ENCODE results near the gene STARD5.

DNA sequence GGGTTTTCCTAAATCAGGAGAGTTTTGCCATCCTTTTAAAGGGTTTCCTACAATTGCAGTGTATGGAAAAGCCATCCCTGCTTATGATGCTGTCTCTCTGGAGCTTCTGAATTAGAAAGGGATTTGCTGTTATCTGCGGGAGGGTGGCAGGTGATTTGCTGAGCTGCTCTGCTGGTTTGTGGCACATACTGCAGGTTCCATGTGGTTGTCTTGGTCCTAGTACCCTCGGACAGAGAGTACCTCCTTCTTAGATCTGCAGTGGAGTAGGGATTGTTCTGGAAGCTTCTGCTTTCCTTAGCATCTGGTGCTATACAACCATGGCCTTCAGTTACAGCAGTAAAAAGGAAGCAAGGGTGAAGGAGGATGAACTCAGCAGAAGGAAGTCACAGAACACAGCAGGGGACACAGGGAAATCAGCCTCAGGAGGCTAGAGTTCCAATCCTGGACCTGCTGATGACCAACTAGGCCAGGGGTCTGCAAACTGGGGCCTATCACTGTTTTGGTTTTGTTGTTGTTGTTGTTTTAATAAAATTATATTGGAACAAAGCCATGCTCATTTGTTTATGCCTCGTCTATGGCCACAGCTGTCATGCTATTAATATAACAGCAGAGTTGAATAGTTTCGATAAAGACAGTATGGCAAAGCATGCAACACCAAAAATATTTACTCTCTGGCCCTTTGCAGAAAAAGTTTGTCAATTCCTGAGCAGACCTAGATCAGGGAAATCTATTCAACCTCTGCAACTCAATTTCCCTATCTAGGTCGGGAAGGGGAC lies 39.5 kb downstream of the STARD5 start:
- TF ChIP-seq, protein P1, sequence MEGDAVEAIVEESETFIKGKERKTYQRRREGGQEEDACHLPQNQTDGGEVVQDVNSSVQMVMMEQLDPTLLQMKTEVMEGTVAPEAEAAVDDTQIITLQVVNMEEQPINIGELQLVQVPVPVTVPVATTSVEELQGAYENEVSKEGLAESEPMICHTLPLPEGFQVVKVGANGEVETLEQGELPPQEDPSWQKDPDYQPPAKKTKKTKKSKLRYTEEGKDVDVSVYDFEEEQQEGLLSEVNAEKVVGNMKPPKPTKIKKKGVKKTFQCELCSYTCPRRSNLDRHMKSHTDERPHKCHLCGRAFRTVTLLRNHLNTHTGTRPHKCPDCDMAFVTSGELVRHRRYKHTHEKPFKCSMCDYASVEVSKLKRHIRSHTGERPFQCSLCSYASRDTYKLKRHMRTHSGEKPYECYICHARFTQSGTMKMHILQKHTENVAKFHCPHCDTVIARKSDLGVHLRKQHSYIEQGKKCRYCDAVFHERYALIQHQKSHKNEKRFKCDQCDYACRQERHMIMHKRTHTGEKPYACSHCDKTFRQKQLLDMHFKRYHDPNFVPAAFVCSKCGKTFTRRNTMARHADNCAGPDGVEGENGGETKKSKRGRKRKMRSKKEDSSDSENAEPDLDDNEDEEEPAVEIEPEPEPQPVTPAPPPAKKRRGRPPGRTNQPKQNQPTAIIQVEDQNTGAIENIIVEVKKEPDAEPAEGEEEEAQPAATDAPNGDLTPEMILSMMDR (IDR thresholded peaks at IDR 0.05; ENCODE audit: insufficient read depth, low read length), result no peak
- TF ChIP-seq GABPA (IDR thresholded peaks at IDR 0.05; ENCODE audit: low read depth), result no peak
- TF ChIP-seq, protein P2, sequence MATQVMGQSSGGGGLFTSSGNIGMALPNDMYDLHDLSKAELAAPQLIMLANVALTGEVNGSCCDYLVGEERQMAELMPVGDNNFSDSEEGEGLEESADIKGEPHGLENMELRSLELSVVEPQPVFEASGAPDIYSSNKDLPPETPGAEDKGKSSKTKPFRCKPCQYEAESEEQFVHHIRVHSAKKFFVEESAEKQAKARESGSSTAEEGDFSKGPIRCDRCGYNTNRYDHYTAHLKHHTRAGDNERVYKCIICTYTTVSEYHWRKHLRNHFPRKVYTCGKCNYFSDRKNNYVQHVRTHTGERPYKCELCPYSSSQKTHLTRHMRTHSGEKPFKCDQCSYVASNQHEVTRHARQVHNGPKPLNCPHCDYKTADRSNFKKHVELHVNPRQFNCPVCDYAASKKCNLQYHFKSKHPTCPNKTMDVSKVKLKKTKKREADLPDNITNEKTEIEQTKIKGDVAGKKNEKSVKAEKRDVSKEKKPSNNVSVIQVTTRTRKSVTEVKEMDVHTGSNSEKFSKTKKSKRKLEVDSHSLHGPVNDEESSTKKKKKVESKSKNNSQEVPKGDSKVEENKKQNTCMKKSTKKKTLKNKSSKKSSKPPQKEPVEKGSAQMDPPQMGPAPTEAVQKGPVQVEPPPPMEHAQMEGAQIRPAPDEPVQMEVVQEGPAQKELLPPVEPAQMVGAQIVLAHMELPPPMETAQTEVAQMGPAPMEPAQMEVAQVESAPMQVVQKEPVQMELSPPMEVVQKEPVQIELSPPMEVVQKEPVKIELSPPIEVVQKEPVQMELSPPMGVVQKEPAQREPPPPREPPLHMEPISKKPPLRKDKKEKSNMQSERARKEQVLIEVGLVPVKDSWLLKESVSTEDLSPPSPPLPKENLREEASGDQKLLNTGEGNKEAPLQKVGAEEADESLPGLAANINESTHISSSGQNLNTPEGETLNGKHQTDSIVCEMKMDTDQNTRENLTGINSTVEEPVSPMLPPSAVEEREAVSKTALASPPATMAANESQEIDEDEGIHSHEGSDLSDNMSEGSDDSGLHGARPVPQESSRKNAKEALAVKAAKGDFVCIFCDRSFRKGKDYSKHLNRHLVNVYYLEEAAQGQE (IDR thresholded peaks at IDR 0.05; ENCODE audit: insufficient replicate concordance, low read depth), result no peak

All from HL-60 (cell line).